Measurements from ENCODE around the gene DNM3. TPM values are rescaled to one million over a fixed set of nuclear protein-coding genes. Genes with fewer than 3 reads are reported as not detected.

DNM3 gene
- total RNA-seq, 1 experiment from 2014 or later: 0.71 TPM

GRCh38 chr1:172456344-172456769 is 615.1 kb downstream of the DNM3 start:
- BruUV-seq (replicated peaks): no TSS peak
- Histone ChIP-seq H3K36me3 (ENCODE audit: insufficient read depth, low read length, poor library complexity, severe bottlenecking) (no peaks in the 10 kb centered on the region), H3K4me3 (ENCODE audit: low read depth, low read length, poor library complexity, severe bottlenecking) (no peak overlapping the region), H3K27me3 (replicated peaks; ENCODE audit: insufficient read depth, low read depth, low read length, poor library complexity) (peaks cover 3% of the 10 kb centered on the region), H3K9me3 (ENCODE audit: low read depth, low read length, poor library complexity, severe bottlenecking) (no peaks in the 10 kb centered on the region), H3K4me1 (ENCODE audit: insufficient read depth, low read length, poor library complexity, severe bottlenecking) (no peaks in the 10 kb centered on the region), H3K27ac (ENCODE audit: low read depth, low read length, poor library complexity, severe bottlenecking) (no peak overlapping the region)
- no peak for DNase-seq (ENCODE audit: low spot score)
- POLR2A ChIA-PET (ENCODE audit: low non-redundant PET): no interaction called here
- intact Hi-C loops (cut with micrococcal nuclease; ENCODE audit: unreplicated experiment): no loop called here
- TF ChIP-seq, protein P1, sequence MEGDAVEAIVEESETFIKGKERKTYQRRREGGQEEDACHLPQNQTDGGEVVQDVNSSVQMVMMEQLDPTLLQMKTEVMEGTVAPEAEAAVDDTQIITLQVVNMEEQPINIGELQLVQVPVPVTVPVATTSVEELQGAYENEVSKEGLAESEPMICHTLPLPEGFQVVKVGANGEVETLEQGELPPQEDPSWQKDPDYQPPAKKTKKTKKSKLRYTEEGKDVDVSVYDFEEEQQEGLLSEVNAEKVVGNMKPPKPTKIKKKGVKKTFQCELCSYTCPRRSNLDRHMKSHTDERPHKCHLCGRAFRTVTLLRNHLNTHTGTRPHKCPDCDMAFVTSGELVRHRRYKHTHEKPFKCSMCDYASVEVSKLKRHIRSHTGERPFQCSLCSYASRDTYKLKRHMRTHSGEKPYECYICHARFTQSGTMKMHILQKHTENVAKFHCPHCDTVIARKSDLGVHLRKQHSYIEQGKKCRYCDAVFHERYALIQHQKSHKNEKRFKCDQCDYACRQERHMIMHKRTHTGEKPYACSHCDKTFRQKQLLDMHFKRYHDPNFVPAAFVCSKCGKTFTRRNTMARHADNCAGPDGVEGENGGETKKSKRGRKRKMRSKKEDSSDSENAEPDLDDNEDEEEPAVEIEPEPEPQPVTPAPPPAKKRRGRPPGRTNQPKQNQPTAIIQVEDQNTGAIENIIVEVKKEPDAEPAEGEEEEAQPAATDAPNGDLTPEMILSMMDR (conservative IDR thresholded peaks at IDR 0.05; ENCODE audit: low read depth, low read length): no peak
- CTCF ChIA-PET: no interaction called here

DNA sequence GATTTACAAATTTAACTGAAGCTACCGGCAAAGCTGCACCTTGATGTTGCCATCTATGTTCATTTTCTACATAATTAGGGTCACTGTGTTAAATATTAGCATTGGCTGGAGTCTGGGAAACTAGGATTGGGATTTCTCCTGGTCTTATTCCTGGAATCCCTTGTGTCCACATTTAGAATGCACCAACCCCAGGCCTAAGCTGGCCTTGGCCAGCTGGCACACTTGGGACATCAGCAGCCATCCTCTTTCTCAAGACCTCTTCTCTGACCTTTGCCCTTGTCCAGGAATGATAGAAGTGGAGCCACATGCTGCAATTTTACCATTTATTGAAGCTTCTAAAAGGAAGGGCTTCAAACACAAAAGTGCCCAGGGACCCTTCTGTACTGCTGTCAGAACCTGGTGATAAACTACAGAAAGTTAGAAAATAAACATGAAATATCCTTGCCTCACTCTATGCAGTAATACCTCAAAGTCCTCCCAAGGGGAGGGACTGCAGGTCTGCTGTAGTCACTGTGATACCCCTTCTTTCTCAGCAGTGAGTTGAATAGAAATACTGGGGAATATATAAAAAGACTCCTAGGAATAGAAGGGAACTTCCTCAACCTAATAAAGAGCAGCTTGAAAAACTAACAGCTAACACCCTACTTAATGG is 616.3 kb downstream of the DNM3 start:
- intact Hi-C loops (cut with micrococcal nuclease; ENCODE audit: unreplicated experiment): no loop called here
- Histone ChIP-seq H3K36me3 (ENCODE audit: insufficient read depth, low read length, poor library complexity, severe bottlenecking) (no peaks in the 10 kb centered on the region), H3K4me1 (ENCODE audit: insufficient read depth, low read length, poor library complexity, severe bottlenecking) (no peaks in the 10 kb centered on the region), H3K27ac (ENCODE audit: low read depth, low read length, poor library complexity, severe bottlenecking) (no peak overlapping the region), H3K4me3 (ENCODE audit: low read depth, low read length, poor library complexity, severe bottlenecking) (no peak overlapping the region), H3K27me3 (replicated peaks; ENCODE audit: insufficient read depth, low read depth, low read length, poor library complexity) (peaks cover 3% of the 10 kb centered on the region), H3K9me3 (ENCODE audit: low read depth, low read length, poor library complexity, severe bottlenecking) (no peaks in the 10 kb centered on the region)
- POLR2A ChIA-PET (ENCODE audit: low non-redundant PET): no interaction called here
- TF ChIP-seq EZH2 (IDR thresholded peaks at IDR 0.05; ENCODE audit: borderline replicate concordance, low read depth, low read length, poor library complexity, severe bottlenecking): no peak
- no peak for DNase-seq (ENCODE audit: low spot score)
- CTCF ChIA-PET: no interaction called here
- BruUV-seq (replicated peaks): no TSS peak

GRCh38 chr1:172460177-172460576 is 618.9 kb downstream of the DNM3 start:
- Histone ChIP-seq H3K36me3 (ENCODE audit: insufficient read depth, low read length, poor library complexity, severe bottlenecking) (no peaks in the 10 kb centered on the region), H3K27me3 (replicated peaks; ENCODE audit: insufficient read depth, low read depth, low read length, poor library complexity) (peaks cover 3% of the 10 kb centered on the region), H3K9me3 (ENCODE audit: low read depth, low read length, poor library complexity, severe bottlenecking) (no peaks in the 10 kb centered on the region), H3K27ac (ENCODE audit: low read depth, low read length, poor library complexity, severe bottlenecking) (no peak overlapping the region), H3K4me1 (ENCODE audit: insufficient read depth, low read length, poor library complexity, severe bottlenecking) (no peaks in the 10 kb centered on the region), H3K4me3 (ENCODE audit: low read depth, low read length, poor library complexity, severe bottlenecking) (no peak overlapping the region)
- ChIA-PET CTCF (no interaction called here), POLR2A (ENCODE audit: low non-redundant PET) (no interaction called here)
- no peak for TF ChIP-seq EZH2 (IDR thresholded peaks at IDR 0.05; ENCODE audit: borderline replicate concordance, low read depth, low read length, poor library complexity, severe bottlenecking)
- TF ChIP-seq, protein P1 (conservative IDR thresholded peaks at IDR 0.05; ENCODE audit: low read depth, low read length): no peak
- no peak for DNase-seq (ENCODE audit: low spot score)
- BruUV-seq (replicated peaks): no TSS peak
- intact Hi-C loops (cut with micrococcal nuclease; ENCODE audit: unreplicated experiment): no loop called here

- Histone ChIP-seq H3K27me3 (replicated peaks; ENCODE audit: insufficient read depth, low read depth, low read length, poor library complexity) (peaks cover 3% of the 10 kb centered on the region), H3K4me1 (ENCODE audit: insufficient read depth, low read length, poor library complexity, severe bottlenecking) (no peaks in the 10 kb centered on the region), H3K4me3 (ENCODE audit: low read depth, low read length, poor library complexity, severe bottlenecking) (no peak overlapping the region), H3K36me3 (ENCODE audit: insufficient read depth, low read length, poor library complexity, severe bottlenecking) (no peaks in the 10 kb centered on the region), H3K27ac (ENCODE audit: low read depth, low read length, poor library complexity, severe bottlenecking) (no peak overlapping the region), H3K9me3 (ENCODE audit: low read depth, low read length, poor library complexity, severe bottlenecking) (no peaks in the 10 kb centered on the region)
- DNase-seq (ENCODE audit: low spot score): peak; percentile 6
- no peak for TF ChIP-seq EZH2 (IDR thresholded peaks at IDR 0.05; ENCODE audit: borderline replicate concordance, low read depth, low read length, poor library complexity, severe bottlenecking)
- TF ChIP-seq, protein P1 (conservative IDR thresholded peaks at IDR 0.05; ENCODE audit: low read depth, low read length): no peak
- ChIA-PET CTCF (no interaction called here), POLR2A (ENCODE audit: low non-redundant PET) (interaction anchor here (0.7 kb wide), 1 partner anchor 482 kb away, joined by 4 read pairs; no protein-coding TSS in a partner anchor)
- no TSS peak for BruUV-seq (replicated peaks)
- intact Hi-C loops (cut with micrococcal nuclease; ENCODE audit: unreplicated experiment): no loop called here
Measured at GRCh38 chr1:172460887-172461315, 619.6 kb downstream of the DNM3 start.

Data from A673 (cell line).